Parathyroid adenoma (tissue), 2 donors: ENCODE measurements around the gene POC5.

Experiments used
- H2AFZ ChIP-seq: fragments of 300-600 bp; sonication (generic); one replicate; pipeline ENCODE4 v1.7.0; 2017; ENCODE audit warnings: antibody characterized with exemption, mild to moderate bottlenecking
- H3K27ac ChIP-seq: fragments of 300-600 bp; sonication (generic); one replicate; pipeline ENCODE4 v1.7.0; 2017
- H3K27me3 ChIP-seq: fragments of 300-600 bp; sonication (generic); one replicate; pipeline ENCODE4 v1.7.0; 2017; ENCODE audit warnings: low read length; ENCODE audit not compliant: control insufficient read depth, insufficient read depth
- H3K36me3 ChIP-seq: fragments of 300-600 bp; sonication (generic); one replicate; pipeline ENCODE4 v1.7.0; 2017; ENCODE audit warnings: low read length; ENCODE audit not compliant: control insufficient read depth, insufficient read depth
- H3K4me1 ChIP-seq: fragments of 300-600 bp; sonication (generic); one replicate; pipeline ENCODE4 v1.7.0; 2017; ENCODE audit warnings: control low read depth
- H3K4me2 ChIP-seq: fragments of 300-600 bp; sonication (generic); one replicate; pipeline ENCODE4 v1.7.0; 2017; ENCODE audit warnings: low read length
- H3K4me3 ChIP-seq: fragments of 300-600 bp; sonication (generic); one replicate; pipeline ENCODE4 v1.7.0; 2017; ENCODE audit warnings: low read depth, low read length
- H3K79me2 ChIP-seq: fragments of 300-600 bp; sonication (generic); one replicate; pipeline ENCODE4 v1.7.0; 2017; ENCODE audit warnings: control low read depth
- H3K9ac ChIP-seq: fragments of 300-600 bp; sonication (generic); one replicate; pipeline ENCODE4 v1.7.0; 2017; ENCODE audit warnings: mild to moderate bottlenecking
- H3K9me3 ChIP-seq: fragments of 300-600 bp; sonication (generic); one replicate; pipeline ENCODE4 v1.7.0; 2017; ENCODE audit warnings: low read length; ENCODE audit not compliant: control insufficient read depth
- CTCF ChIP-seq: fragments of 300-600 bp; sonication (generic); IDR thresholded peaks from one replicate; pipeline ENCODE4 v1.7.0; 2017; ENCODE audit warnings: antibody characterized with exemption, mild to moderate bottlenecking
- donor health status: primary hyperparathyroidism.

POC5 gene

GRCh38 chr5:75678155-75678554 is 39.1 kb downstream of the POC5 start:
- no peaks in the 10 kb centered on the region for H3K27me3 ChIP-seq
- H3K9me3 ChIP-seq = no peaks in the 10 kb centered on the region
- peak overlapping the region; percentile 53 for H2AFZ ChIP-seq
- H3K36me3 ChIP-seq = no peaks in the 10 kb centered on the region
- no peak overlapping the region for H3K9ac ChIP-seq
- peak overlapping the region; percentile 12 for H3K4me3 ChIP-seq
- peak overlapping the region; percentile 66 for H3K27ac ChIP-seq
- TF ChIP-seq CTCF = no peak
- H3K79me2 ChIP-seq = no peaks in the 10 kb centered on the region
- peak overlapping the region; percentile 57 for H3K4me2 ChIP-seq
- H3K4me1 ChIP-seq = peaks cover 20% of the 10 kb centered on the region

GRCh38 chr5:75677607-75678006 is 39.6 kb downstream of the POC5 start:
- Histone ChIP-seq H3K4me3 (peak overlapping the region; percentile 12), H3K36me3 (no peaks in the 10 kb centered on the region), H3K9me3 (no peaks in the 10 kb centered on the region), H3K4me2 (peak overlapping the region; percentile 57), H3K27me3 (no peaks in the 10 kb centered on the region), H3K27ac (peak overlapping the region; percentile 66), H3K9ac (no peak overlapping the region), H2AFZ (peak overlapping the region; percentile 53), H3K4me1 (peaks cover 20% of the 10 kb centered on the region), H3K79me2 (no peaks in the 10 kb centered on the region)
- no peak for TF ChIP-seq CTCF

- peak overlapping the region; percentile 74 for H3K27ac ChIP-seq
- H3K9me3 ChIP-seq = no peaks in the 10 kb centered on the region
- H3K4me1 ChIP-seq = peaks cover 15% of the 10 kb centered on the region
- no peaks in the 10 kb centered on the region for H3K27me3 ChIP-seq
- peak overlapping the region; percentile 39 for H3K4me2 ChIP-seq
- no peak overlapping the region for H3K4me3 ChIP-seq
- no peak for TF ChIP-seq CTCF
- peak overlapping the region; percentile 39 for H2AFZ ChIP-seq
- no peaks in the 10 kb centered on the region for H3K79me2 ChIP-seq
- H3K9ac ChIP-seq = no peak overlapping the region
- no peaks in the 10 kb centered on the region for H3K36me3 ChIP-seq
Measured at GRCh38 chr5:75675783-75676182, 41.5 kb downstream of the POC5 start.

GRCh38 chr5:75672616-75673015 is 44.6 kb downstream of the POC5 start:
- no peak for TF ChIP-seq CTCF

GRCh38 chr5:75671506-75671905 is 45.7 kb downstream of the POC5 start:
- H3K4me1 ChIP-seq = peaks cover 33% of the 10 kb centered on the region
- no peak overlapping the region for H3K4me3 ChIP-seq
- H3K27me3 ChIP-seq = no peaks in the 10 kb centered on the region
- TF ChIP-seq CTCF = no peak
- no peaks in the 10 kb centered on the region for H3K36me3 ChIP-seq
- H2AFZ ChIP-seq = no peak overlapping the region
- H3K9me3 ChIP-seq = no peaks in the 10 kb centered on the region
- H3K79me2 ChIP-seq = peaks cover 3% of the 10 kb centered on the region
- no peak overlapping the region for H3K9ac ChIP-seq
- no peak overlapping the region for H3K27ac ChIP-seq
- no peak overlapping the region for H3K4me2 ChIP-seq

More at GRCh38 chr5:75672616-75673015, 44.6 kb downstream of the POC5 start:
- Histone ChIP-seq H3K4me3 (no peak overlapping the region), H3K27me3 (no peaks in the 10 kb centered on the region), H3K36me3 (no peaks in the 10 kb centered on the region), H3K9ac (no peak overlapping the region), H3K79me2 (peaks cover 3% of the 10 kb centered on the region), H3K4me1 (peaks cover 23% of the 10 kb centered on the region), H3K4me2 (no peak overlapping the region), H2AFZ (no peak overlapping the region), H3K27ac (no peak overlapping the region), H3K9me3 (no peaks in the 10 kb centered on the region)
